Activated CD4-positive, alpha-beta T cell treated with anti-CD3 and anti-CD28 coated beads, Interleukin-2, amount 10 ng/mL, durations not matched to agents 7 days and 5 days (primary cell): ENCODE measurements around the gene AMMECR1. TPM values are rescaled to one million over a fixed set of nuclear protein-coding genes. Genes with fewer than 3 reads are reported as not detected.

Experiments
- CTCF ChIA-PET: fragments of 350-600 bp; sonication (Branson Sonifier 250); formaldehyde crosslinking; loops from one replicate; lab custom pipeline; 2021; ENCODE audit warnings: antibody characterized with exemption; lab: Charles Lee
- POLR2A ChIA-PET: fragments of 350-600 bp; sonication (Branson Sonifier 250); formaldehyde crosslinking; loops from one replicate; lab custom pipeline; 2021; ENCODE audit warnings: antibody characterized with exemption; lab: Charles Lee
- DNase-seq: peaks from one replicate; pipeline ENCODE4 v3.0.0-alpha.2; 2020
- H3K27ac Mint-ChIP-seq: one replicate; pipeline ENCODE4 v1.8.0; 2021; ENCODE audit warnings: mild to moderate bottlenecking, moderate library complexity, mixed read lengths
- H3K27me3 Mint-ChIP-seq: one replicate; pipeline ENCODE4 v1.8.0; 2021; ENCODE audit warnings: mixed read lengths
- H3K36me3 Mint-ChIP-seq: one replicate; pipeline ENCODE4 v1.8.0; 2021; ENCODE audit warnings: low read depth, mixed read lengths
- H3K4me1 Mint-ChIP-seq: one replicate; pipeline ENCODE4 v1.8.0; 2021; ENCODE audit warnings: mixed read lengths
- H3K4me3 Mint-ChIP-seq: one replicate; pipeline ENCODE4 v1.8.0; 2021; ENCODE audit warnings: mild to moderate bottlenecking, moderate library complexity, mixed read lengths
- H3K9me3 Mint-ChIP-seq: one replicate; pipeline ENCODE4 v1.8.0; 2021; ENCODE audit warnings: mixed read lengths
- total RNA-seq, 2 experiments: library from RNA; stranded (reverse); gene quantifications; one replicate each; pipeline ENCODE4 v1.2.3, GENCODE V29; 2021

AMMECR1 gene
- total RNA-seq, 2 experiments from 2014 or later, result 8.6 to 9.9 TPM

- CTCF ChIA-PET, result interaction anchor here (0.6 to 2.4 kb wide), 20 partner anchors 9 to 818 kb away, joined by 3 to 15 read pairs (median 4); no protein-coding TSS in a partner anchor
- DNase-seq, result peak; percentile 47
- POLR2A ChIA-PET, result no interaction called here
- no peaks in the 10 kb centered on the region for H3K9me3 Mint-ChIP-seq
- H3K4me3 Mint-ChIP-seq, result no peak overlapping the region
- peaks cover 5% of the 10 kb centered on the region for H3K4me1 Mint-ChIP-seq
- H3K36me3 Mint-ChIP-seq, result no peaks in the 10 kb centered on the region
- no peak overlapping the region for H3K27ac Mint-ChIP-seq
- no peaks in the 10 kb centered on the region for H3K27me3 Mint-ChIP-seq
These were observed 171.4 kb downstream of the AMMECR1 start for GRCh38 chrX:110146521-110146920.

GRCh38 chrX:110145854-110146253 lies 172.0 kb downstream of the AMMECR1 start:
- Mint-ChIP-seq H3K27me3 (no peaks in the 10 kb centered on the region), H3K9me3 (no peaks in the 10 kb centered on the region), H3K4me1 (peaks cover 5% of the 10 kb centered on the region), H3K27ac (no peak overlapping the region), H3K36me3 (no peaks in the 10 kb centered on the region), H3K4me3 (no peak overlapping the region)
- ChIA-PET CTCF (interaction anchor here (0.6 to 2.4 kb wide), 20 partner anchors 10 to 817 kb away, joined by 3 to 15 read pairs (median 4); no protein-coding TSS in a partner anchor), POLR2A (no interaction called here)
- peak; percentile 9 for DNase-seq

- ChIA-PET POLR2A (no interaction called here), CTCF (interaction anchor here (0.7 to 0.9 kb wide), 2 partner anchors 10 to 14 kb away, joined by 4 read pairs; no protein-coding TSS in a partner anchor)
- Mint-ChIP-seq H3K27me3 (no peaks in the 10 kb centered on the region), H3K36me3 (no peaks in the 10 kb centered on the region), H3K4me1 (peaks cover 5% of the 10 kb centered on the region), H3K9me3 (no peaks in the 10 kb centered on the region), H3K27ac (no peak overlapping the region), H3K4me3 (no peak overlapping the region)
- DNase-seq, result no peak
These were observed 172.6 kb downstream of the AMMECR1 start for GRCh38 chrX:110145311-110145710.

Other genes starting within 250 kb of the AMMECR1 start
- not detected for gene RTL9, start 40.8 kb upstream of the AMMECR1 start, total RNA-seq